Measurements from ENCODE around the gene BRF1. TPM values are rescaled to one million over a fixed set of nuclear protein-coding genes. Genes with fewer than 3 reads are reported as not detected.

The BRF1 gene
- total and polyA plus RNA-seq, 3 donors from 2014 or later, result 30.3 to 112 (median 95.3) TPM

- WGBS, 2 donors, result 89 to 91% methylated on average over 15 to 19 of the region's 19 CpGs
- no peaks in the 10 kb centered on the region for H3K36me3 ChIP-seq (ENCODE audit: low read depth, missing control alignments)
- no peaks in the 10 kb centered on the region for H3K27me3 ChIP-seq
- TF ChIP-seq, protein P1, sequence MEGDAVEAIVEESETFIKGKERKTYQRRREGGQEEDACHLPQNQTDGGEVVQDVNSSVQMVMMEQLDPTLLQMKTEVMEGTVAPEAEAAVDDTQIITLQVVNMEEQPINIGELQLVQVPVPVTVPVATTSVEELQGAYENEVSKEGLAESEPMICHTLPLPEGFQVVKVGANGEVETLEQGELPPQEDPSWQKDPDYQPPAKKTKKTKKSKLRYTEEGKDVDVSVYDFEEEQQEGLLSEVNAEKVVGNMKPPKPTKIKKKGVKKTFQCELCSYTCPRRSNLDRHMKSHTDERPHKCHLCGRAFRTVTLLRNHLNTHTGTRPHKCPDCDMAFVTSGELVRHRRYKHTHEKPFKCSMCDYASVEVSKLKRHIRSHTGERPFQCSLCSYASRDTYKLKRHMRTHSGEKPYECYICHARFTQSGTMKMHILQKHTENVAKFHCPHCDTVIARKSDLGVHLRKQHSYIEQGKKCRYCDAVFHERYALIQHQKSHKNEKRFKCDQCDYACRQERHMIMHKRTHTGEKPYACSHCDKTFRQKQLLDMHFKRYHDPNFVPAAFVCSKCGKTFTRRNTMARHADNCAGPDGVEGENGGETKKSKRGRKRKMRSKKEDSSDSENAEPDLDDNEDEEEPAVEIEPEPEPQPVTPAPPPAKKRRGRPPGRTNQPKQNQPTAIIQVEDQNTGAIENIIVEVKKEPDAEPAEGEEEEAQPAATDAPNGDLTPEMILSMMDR (IDR thresholded peaks at IDR 0.05), result no peak
- TF ChIP-seq POLR2A (IDR thresholded peaks at IDR 0.05), result no peak
- no peak overlapping the region for H3K4me3 ChIP-seq
- intact Hi-C loops (cut with DNase I; ENCODE audit: low total_unique reads), result no loop called here
- H3K9me3 ChIP-seq, result no peaks in the 10 kb centered on the region
- no peak for DNase-seq
- H3K27ac ChIP-seq, result no peak overlapping the region
- H3K4me1 ChIP-seq, result peaks cover 5% of the 10 kb centered on the region
These were observed 122.5 kb downstream of the BRF1 start for GRCh38 chr14:105178069-105178867.

- no peak for DNase-seq
- H3K27me3 ChIP-seq, result no peaks in the 10 kb centered on the region
- no peaks in the 10 kb centered on the region for H3K36me3 ChIP-seq (ENCODE audit: low read depth, missing control alignments)
- H3K4me3 ChIP-seq, result no peak overlapping the region
- H3K27ac ChIP-seq, result no peak overlapping the region
- intact Hi-C loops (cut with DNase I; ENCODE audit: low total_unique reads), result no loop called here
- 40 to 57% methylated on average over 1 to 11 of the region's 11 CpGs for WGBS, 2 donors
- no peak for TF ChIP-seq POLR2A (IDR thresholded peaks at IDR 0.05)
- TF ChIP-seq, protein P1 (IDR thresholded peaks at IDR 0.05), result no peak
- H3K9me3 ChIP-seq, result no peaks in the 10 kb centered on the region
- H3K4me1 ChIP-seq, result peaks cover 5% of the 10 kb centered on the region
These were observed 123.7 kb downstream of the BRF1 start for GRCh38 chr14:105177082-105177481.

GRCh38 chr14:105176513-105176912 is 124.3 kb downstream of the BRF1 start:
- WGBS, 2 donors, result 73 to 85% methylated on average over 3 to 15 of the region's 15 CpGs
- Histone ChIP-seq H3K36me3 (ENCODE audit: low read depth, missing control alignments) (no peaks in the 10 kb centered on the region), H3K27ac (no peak overlapping the region), H3K27me3 (no peaks in the 10 kb centered on the region), H3K4me3 (no peak overlapping the region), H3K9me3 (no peaks in the 10 kb centered on the region), H3K4me1 (peaks cover 5% of the 10 kb centered on the region)
- DNase-seq, result no peak
- TF ChIP-seq POLR2A (IDR thresholded peaks at IDR 0.05), result no peak
- TF ChIP-seq, protein P1 (IDR thresholded peaks at IDR 0.05), result no peak
- intact Hi-C loops (cut with DNase I; ENCODE audit: low total_unique reads), result no loop called here

DNA sequence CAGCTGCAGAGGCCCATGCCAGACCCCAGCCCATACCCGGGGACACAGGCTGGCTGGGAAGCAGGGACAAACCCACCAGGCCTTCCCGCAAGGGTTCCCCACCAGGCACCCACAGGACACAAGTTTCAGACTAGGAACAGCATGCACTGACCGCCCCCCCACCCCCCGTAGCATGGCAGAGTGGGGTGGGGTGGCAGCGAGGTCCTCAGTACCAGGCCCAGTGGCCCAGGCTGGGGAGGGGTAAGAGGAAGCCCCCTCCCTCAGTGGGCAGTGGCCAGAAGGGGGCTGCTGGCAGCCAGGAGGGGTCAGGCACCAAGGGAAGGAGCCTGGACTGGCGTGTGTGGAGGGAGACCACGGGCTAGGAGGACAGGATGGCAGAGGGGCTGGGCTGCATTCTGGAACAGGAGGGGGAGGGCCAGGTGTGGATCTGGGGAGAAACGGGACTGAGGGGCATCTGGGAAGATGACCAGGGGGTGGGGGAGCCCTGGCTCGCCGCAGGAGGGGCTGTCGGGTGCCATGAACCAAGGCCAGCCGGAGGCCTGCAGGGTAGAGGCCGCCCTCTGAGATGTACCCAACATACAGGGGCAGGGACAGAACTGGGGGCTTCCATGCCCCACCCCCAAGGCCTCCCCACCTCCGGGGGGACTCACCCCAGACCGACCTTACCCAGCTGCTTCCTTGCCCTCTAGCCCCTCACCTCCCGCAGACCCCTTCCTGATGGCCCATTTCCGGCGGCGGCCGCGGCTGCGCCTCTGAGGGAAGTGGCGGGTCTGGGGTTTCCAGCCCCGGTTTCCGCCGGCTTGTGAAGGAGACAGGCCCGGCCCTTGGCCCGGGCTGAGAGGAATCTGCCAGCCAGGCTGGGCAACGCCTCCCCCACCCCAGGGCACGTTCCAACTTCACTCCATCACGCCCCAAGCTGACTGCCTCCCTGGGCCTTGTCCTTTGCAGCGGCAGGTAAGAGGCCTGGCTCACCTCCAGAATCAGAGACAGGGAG is 126.6 kb downstream of the BRF1 start:
- H3K4me3 ChIP-seq, result no peak overlapping the region
- DNase-seq, result no peak
- H3K9me3 ChIP-seq, result no peaks in the 10 kb centered on the region
- H3K4me1 ChIP-seq, result peaks cover 4% of the 10 kb centered on the region
- intact Hi-C loops (cut with DNase I; ENCODE audit: low total_unique reads), result no loop called here
- no peaks in the 10 kb centered on the region for H3K27me3 ChIP-seq
- TF ChIP-seq, protein P1 (IDR thresholded peaks at IDR 0.05), result no peak
- no peak for TF ChIP-seq POLR2A (IDR thresholded peaks at IDR 0.05)
- no peak overlapping the region for H3K27ac ChIP-seq
- H3K36me3 ChIP-seq (ENCODE audit: low read depth, missing control alignments), result no peaks in the 10 kb centered on the region
- WGBS, 2 donors, result 75 to 86% methylated on average over 20 to 32 of the region's 32 CpGs

Measured in testis (tissue), 3 donors.